Caco-2 (cell line): ENCODE data around the gene FRMD8. TPM values are rescaled to one million over a fixed set of nuclear protein-coding genes. Genes with fewer than 3 reads are reported as not detected.

Source experiments
- BruUV-seq: library from RNA; stranded (reverse); fragments of 400-500 nt; replicated peaks from 2 replicates; lab custom pipeline; 2021; lab: Mats Ljungman, UMichigan
- CTCF ChIA-PET: fragments of 300-600 bp; sonication (Branson Sonifier 250); formaldehyde crosslinking; loops from one replicate; lab custom pipeline; 2022; ENCODE audit warnings: antibody characterized with exemption; lab: Charles Lee
- POLR2A ChIA-PET: fragments of 300-600 bp; sonication (Branson Sonifier 250); formaldehyde crosslinking; loops from one replicate; lab custom pipeline; 2022; ENCODE audit warnings: antibody characterized with exemption; lab: Charles Lee
- DNase-seq, 2 experiments: peaks; one replicate each; pipeline versions ENCODE4 v3.0.0 to v3.0.0-alpha.2; 2020 to 2022
- H3K27me3 ChIP-seq: replicated peaks from 2 replicates; pipeline ENCODE4 v1.6.0; 2011; ENCODE audit warnings: low read length; ENCODE audit not compliant: control insufficient read depth, insufficient read depth
- H3K36me3 ChIP-seq: 2 replicates; pipeline ENCODE4 v1.5.1; 2011; ENCODE audit warnings: low read length; ENCODE audit not compliant: control insufficient read depth, insufficient read depth
- H3K4me1 ChIP-seq: fragments of 250-450 bp; sonication (Bioruptor Pico); 2 replicates; pipeline ENCODE4 v1.5.1; 2020; ENCODE audit warnings: mild to moderate bottlenecking
- H3K4me3 ChIP-seq: 2 replicates; pipeline ENCODE4 v1.5.1; 2011; ENCODE audit warnings: low read depth, mild to moderate bottlenecking, control low read depth, low read length
- H3K9me3 ChIP-seq: fragments of 250-450 bp; sonication (Bioruptor Pico); 2 replicates; pipeline ENCODE4 v1.5.1; 2020; ENCODE audit warnings: mild to moderate bottlenecking, moderate library complexity
- H3K27ac Mint-ChIP-seq: one replicate; pipeline ENCODE4 v1.8.0; 2022; ENCODE audit warnings: mixed read lengths; ENCODE audit not compliant: unreplicated experiment
- H3K27me3 Mint-ChIP-seq: one replicate; pipeline ENCODE4 v1.8.0; 2022; ENCODE audit warnings: mixed read lengths; ENCODE audit not compliant: insufficient read depth, unreplicated experiment
- H3K36me3 Mint-ChIP-seq: one replicate; pipeline ENCODE4 v1.8.0; 2022; ENCODE audit warnings: mild to moderate bottlenecking, mixed read lengths; ENCODE audit not compliant: insufficient read depth, unreplicated experiment
- H3K4me1 Mint-ChIP-seq: one replicate; pipeline ENCODE4 v1.8.0; 2022; ENCODE audit warnings: low read depth, mixed read lengths; ENCODE audit not compliant: unreplicated experiment
- H3K4me3 Mint-ChIP-seq: one replicate; pipeline ENCODE4 v1.8.0; 2022; ENCODE audit warnings: mild to moderate bottlenecking, moderate library complexity, mixed read lengths; ENCODE audit not compliant: unreplicated experiment
- H3K9me3 Mint-ChIP-seq: one replicate; pipeline ENCODE4 v1.8.0; 2022; ENCODE audit warnings: mixed read lengths; ENCODE audit not compliant: unreplicated experiment
- intact Hi-C: fragments of 100-400 bp; cut with micrococcal nuclease; formaldehyde crosslinking; loops from one replicate; pipeline ENCODE4 v1.10.0; 2022; ENCODE audit not compliant: unreplicated experiment
- total RNA-seq: library from RNA; stranded (reverse); gene quantifications from 2 replicates; pipeline ENCODE4 v1.2.3, GENCODE V29; 2022
- TF ChIP-seq, protein P1 (sequence below), 2 experiments: fragments of 200-600 bp in 1 of 2; IDR thresholded peaks; 1 replicate in 1 of 2; 2 replicates in 1 of 2; pipeline versions ENCODE4 v1.5.1 to v1.8.0; 2011 to 2022; ENCODE audit warnings: antibody characterized with exemption in 1 of 2, control low read depth in 1 of 2, inconsistent platforms in 1 of 2, low read depth in 1 of 2, low read length in 1 of 2, mild to moderate bottlenecking in 1 of 2, moderate library complexity in 1 of 2; ENCODE audit not compliant: insufficient read depth in 1 of 2, severe bottlenecking in 1 of 2, unreplicated experiment in 1 of 2

The FRMD8 gene
- total RNA-seq, 1 experiment from 2014 or later: 38.2 TPM

DNA sequence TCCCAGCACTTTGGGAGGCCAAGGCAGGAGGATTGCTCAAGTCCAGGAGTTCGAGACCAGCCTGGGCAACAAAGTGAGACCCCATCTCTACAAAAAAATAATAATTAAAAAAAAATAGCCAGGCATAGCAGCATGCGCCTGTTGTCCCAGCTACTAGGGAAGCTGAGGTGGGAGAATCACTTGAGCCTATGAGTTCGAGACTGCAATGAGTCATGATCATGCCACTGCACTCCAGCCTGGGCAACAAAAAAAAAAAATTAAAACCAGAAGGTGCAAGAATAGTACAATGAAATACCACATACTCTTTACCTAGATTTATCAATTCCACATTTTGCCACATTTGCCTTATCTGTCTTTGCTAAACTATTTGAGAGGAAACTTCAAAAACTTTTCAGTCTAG, 44.6 kb upstream of the FRMD8 start:
- H3K4me3 ChIP-seq: no peak overlapping the region
- BruUV-seq: no TSS peak
- Mint-ChIP-seq H3K4me1 (peaks cover 5% of the 10 kb centered on the region), H3K27me3 (no peaks in the 10 kb centered on the region), H3K9me3 (no peaks in the 10 kb centered on the region), H3K27ac (no peak overlapping the region), H3K4me3 (no peak overlapping the region), H3K36me3 (peaks cover 74% of the 10 kb centered on the region)
- H3K36me3 ChIP-seq: peaks cover 10% of the 10 kb centered on the region
- H3K4me1 ChIP-seq: no peaks in the 10 kb centered on the region
- POLR2A ChIA-PET: no interaction called here
- H3K9me3 ChIP-seq: no peaks in the 10 kb centered on the region
- H3K27me3 ChIP-seq: no peaks in the 10 kb centered on the region
- CTCF ChIA-PET: no interaction called here
- TF ChIP-seq, protein P1, sequence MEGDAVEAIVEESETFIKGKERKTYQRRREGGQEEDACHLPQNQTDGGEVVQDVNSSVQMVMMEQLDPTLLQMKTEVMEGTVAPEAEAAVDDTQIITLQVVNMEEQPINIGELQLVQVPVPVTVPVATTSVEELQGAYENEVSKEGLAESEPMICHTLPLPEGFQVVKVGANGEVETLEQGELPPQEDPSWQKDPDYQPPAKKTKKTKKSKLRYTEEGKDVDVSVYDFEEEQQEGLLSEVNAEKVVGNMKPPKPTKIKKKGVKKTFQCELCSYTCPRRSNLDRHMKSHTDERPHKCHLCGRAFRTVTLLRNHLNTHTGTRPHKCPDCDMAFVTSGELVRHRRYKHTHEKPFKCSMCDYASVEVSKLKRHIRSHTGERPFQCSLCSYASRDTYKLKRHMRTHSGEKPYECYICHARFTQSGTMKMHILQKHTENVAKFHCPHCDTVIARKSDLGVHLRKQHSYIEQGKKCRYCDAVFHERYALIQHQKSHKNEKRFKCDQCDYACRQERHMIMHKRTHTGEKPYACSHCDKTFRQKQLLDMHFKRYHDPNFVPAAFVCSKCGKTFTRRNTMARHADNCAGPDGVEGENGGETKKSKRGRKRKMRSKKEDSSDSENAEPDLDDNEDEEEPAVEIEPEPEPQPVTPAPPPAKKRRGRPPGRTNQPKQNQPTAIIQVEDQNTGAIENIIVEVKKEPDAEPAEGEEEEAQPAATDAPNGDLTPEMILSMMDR (IDR thresholded peaks at IDR 0.05; ENCODE audit: insufficient read depth in 1 of 2, low read depth in 1 of 2, low read length in 1 of 2, severe bottlenecking in 1 of 2, unreplicated experiment in 1 of 2): no peak
- no peak for DNase-seq
- intact Hi-C loops: no loop called here

DNA sequence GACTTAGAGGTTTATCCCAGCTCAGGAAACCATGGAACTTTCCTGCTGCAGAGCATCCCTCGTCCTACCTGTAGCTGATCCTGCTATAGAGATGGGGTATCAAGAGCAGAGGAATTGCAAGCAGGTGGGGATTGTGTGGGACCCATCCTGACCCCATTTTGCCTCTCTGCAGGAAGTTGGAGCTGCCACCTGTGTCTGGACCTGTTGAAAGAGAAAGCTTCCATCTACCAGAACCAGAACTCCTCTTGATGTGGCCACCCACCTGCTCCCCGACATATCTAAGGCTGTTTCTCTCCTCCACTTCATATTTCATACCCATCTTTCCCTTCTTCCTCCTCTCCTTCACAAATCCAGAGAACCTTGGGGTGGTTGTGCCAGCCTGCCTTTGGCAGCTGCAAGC, 34.9 kb upstream of the FRMD8 start:
- no peak overlapping the region for H3K4me3 Mint-ChIP-seq
- no peak overlapping the region for H3K4me3 ChIP-seq
- no peaks in the 10 kb centered on the region for H3K9me3 ChIP-seq
- intact Hi-C loops: no loop called here
- H3K36me3 ChIP-seq: peaks cover 3% of the 10 kb centered on the region
- no peaks in the 10 kb centered on the region for H3K9me3 Mint-ChIP-seq
- ChIA-PET CTCF (interaction anchor here (0.5 to 1.4 kb wide), 3 partner anchors 17 to 241 kb away, joined by 3 to 7 read pairs (median 4); partner anchors contain the start of gene DPF2), POLR2A (interaction anchor here (0.8 kb wide), 1 partner anchor 18 kb away, joined by 6 read pairs; the partner anchor contains the start of gene DPF2)
- peaks cover 20% of the 10 kb centered on the region for H3K4me1 Mint-ChIP-seq
- H3K27ac Mint-ChIP-seq: no peak overlapping the region
- BruUV-seq: no TSS peak
- TF ChIP-seq, protein P1 (IDR thresholded peaks at IDR 0.05; ENCODE audit: insufficient read depth in 1 of 2, low read depth in 1 of 2, low read length in 1 of 2, severe bottlenecking in 1 of 2, unreplicated experiment in 1 of 2): no peak
- no peaks in the 10 kb centered on the region for H3K27me3 ChIP-seq
- peaks cover 63% of the 10 kb centered on the region for H3K36me3 Mint-ChIP-seq
- no peaks in the 10 kb centered on the region for H3K27me3 Mint-ChIP-seq
- H3K4me1 ChIP-seq: peaks cover 8% of the 10 kb centered on the region
- DNase-seq: no peak

DNA sequence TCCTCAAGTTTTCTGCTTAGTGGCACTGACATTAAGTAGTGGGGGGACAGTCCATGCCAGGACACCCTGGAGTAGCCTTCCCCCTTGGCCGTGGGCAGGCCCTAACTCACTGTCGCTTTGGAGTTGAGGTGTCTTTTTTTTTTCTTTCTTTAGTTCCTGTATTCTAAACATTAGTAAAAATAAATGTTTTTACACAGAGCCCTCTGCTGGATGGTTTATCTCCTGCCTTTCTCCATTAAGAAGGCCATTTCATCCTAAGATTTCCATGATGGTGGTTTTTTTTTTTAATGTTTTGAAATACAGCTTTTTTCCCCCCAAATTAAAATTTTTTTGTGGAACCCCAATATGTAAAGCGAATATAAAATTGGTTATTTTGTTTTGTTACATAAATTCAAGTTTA, 33.7 kb upstream of the FRMD8 start:
- H3K9me3 Mint-ChIP-seq: no peaks in the 10 kb centered on the region
- H3K27me3 Mint-ChIP-seq: no peaks in the 10 kb centered on the region
- peaks cover 31% of the 10 kb centered on the region for H3K4me1 Mint-ChIP-seq
- peaks cover 20% of the 10 kb centered on the region for H3K4me1 ChIP-seq
- H3K36me3 Mint-ChIP-seq: peaks cover 60% of the 10 kb centered on the region
- peaks cover 3% of the 10 kb centered on the region for H3K36me3 ChIP-seq
- H3K27me3 ChIP-seq: no peaks in the 10 kb centered on the region
- no TSS peak for BruUV-seq
- CTCF ChIA-PET: interaction anchor here (0.6 to 1.6 kb wide), 8 partner anchors 14 to 136 kb away, joined by 3 to 8 read pairs (median 5); partner anchors contain the start of genes CDC42EP2 and DPF2
- no peak overlapping the region for H3K4me3 ChIP-seq
- POLR2A ChIA-PET: no interaction called here
- H3K4me3 Mint-ChIP-seq: no peak overlapping the region
- TF ChIP-seq, protein P1 (IDR thresholded peaks at IDR 0.05; ENCODE audit: insufficient read depth in 1 of 2, low read depth in 1 of 2, low read length in 1 of 2, severe bottlenecking in 1 of 2, unreplicated experiment in 1 of 2): peak; percentile 32 to 44
- no peak for DNase-seq
- intact Hi-C loops: no loop called here
- H3K27ac Mint-ChIP-seq: peak overlapping the region; percentile 18
- no peaks in the 10 kb centered on the region for H3K9me3 ChIP-seq
